Measurements from ENCODE around the gene MXD1. TPM values are rescaled to one million over a fixed set of nuclear protein-coding genes. Genes with fewer than 3 reads are reported as not detected.

The MXD1 gene
- total RNA-seq (2022; extraction: Qiagen RNA extraction), result 1.8 to 2.8 TPM (median 2.2 TPM) in 5 replicates

GRCh38 chr2:69914950-69915945 lies at the start of gene MXD1:
MXD1 (plus strand) TSS chr2:69915109; CDS start chr2:69915331, 222 bp downstream.

GRCh38 chr2:69893684-69894551 lies 21.0 kb upstream of the MXD1 start, which contains the start of gene SNRNP27:
SNRNP27 (plus strand) TSS chr2:69893956; CDS start chr2:69893985, 29 bp downstream.

GRCh38 chr2:69961496-69961895 lies 46.6 kb downstream of the MXD1 start, which contains the start of gene ASPRV1:
ASPRV1 (minus strand) TSS chr2:69961631; CDS start chr2:69961436, 195 bp downstream.

Other genes starting within 250 kb of the MXD1 start
- gene ANXA4, start 173.0 kb upstream of the MXD1 start, total RNA-seq (2022; extraction: Qiagen RNA extraction), result 321 to 371 TPM (median 353 TPM) in 5 replicates
- 7.8 to 12.2 TPM (median 10.7 TPM) in 5 replicates for gene GMCL1, start 85.4 kb upstream of the MXD1 start, total RNA-seq (2022; extraction: Qiagen RNA extraction)
- 45.4 to 69.0 TPM (median 53.1 TPM) in 5 replicates for gene SNRNP27, start 21.2 kb upstream of the MXD1 start, total RNA-seq (2022; extraction: Qiagen RNA extraction)
- gene ASPRV1, start 46.5 kb downstream of the MXD1 start, total RNA-seq (2022; extraction: Qiagen RNA extraction), result 0.22 to 0.44 TPM (median 0.25 TPM) in 5 replicates
- 386 to 412 TPM (median 402 TPM) in 5 replicates for gene PCBP1, start 172.4 kb downstream of the MXD1 start, total RNA-seq (2022; extraction: Qiagen RNA extraction)

Data from A549 treated with Hydrocortisone at 1 μM for 4 hours (cell line).